Adrenal gland (tissue), 12 donors: ENCODE measurements around the gene MATN1. TPM values are rescaled to one million over a fixed set of nuclear protein-coding genes. Genes with fewer than 3 reads are reported as not detected.

Experiments used
- DNase-seq, 7 donors: peaks; one replicate each; pipeline ENCODE4 v3.0.0-alpha.2; 2019 to 2020
- H3K27ac ChIP-seq, 5 donors: fragments of 200-600 bp; sonication (generic) in 4 of 5; 1 replicate in 3 of 5; 2 replicates in 2 of 5; pipeline versions ENCODE4 v1.5.1 to v1.8.0; 2016 to 2020; ENCODE audit warnings: mild to moderate bottlenecking in 1 of 5
- H3K27me3 ChIP-seq: fragments of 200-600 bp; 2 replicates; pipeline ENCODE4 v1.8.0; 2021
- H3K36me3 ChIP-seq, 2 donors: fragments of 200-600 bp; replicated peaks in 1 of 2; 1 replicate in 1 of 2; 2 replicates in 1 of 2; pipeline versions ENCODE4 v1.5.1 to v1.8.0; 2018 to 2022
- H3K4me1 ChIP-seq, 2 donors: fragments of 200-600 bp; replicated peaks in 1 of 2; 1 replicate in 1 of 2; 2 replicates in 1 of 2; pipeline versions ENCODE4 v1.5.1 to v1.8.0; 2018 to 2021
- H3K4me3 ChIP-seq, 4 donors: fragments of 200-600 bp; sonication (generic) in 3 of 4; one replicate each; pipeline ENCODE4 v1.5.1; 2016 to 2018
- H3K9me3 ChIP-seq, 3 donors: fragments of 200-600 bp; sonication (generic) in 1 of 3; replicated peaks in 1 of 3; 1 replicate in 2 of 3; 2 replicates in 1 of 3; pipeline versions ENCODE4 v1.5.1 to v1.8.0; 2016 to 2021
- POLR2A ChIP-seq, 2 donors: fragments of 450-650 bp; IDR thresholded peaks; one replicate each; pipeline ENCODE4 v1.6.1; 2017; ENCODE audit warnings: antibody characterized with exemption in 2 of 2, mild to moderate bottlenecking in 2 of 2, moderate library complexity in 1 of 2
- WGBS, 4 donors: extraction: QIAGEN DNeasy Blood & Tissue Kit in 2 of 4; methylation state at CpG; one replicate each; pipeline versions ENCODE4 v1.1.5 to v1.1.7; 2013 to 2017; 5-methylcytosine and 5-hydroxymethylcytosine counted together
- intact Hi-C, 2 donors: fragments of 100-400 bp; cut with DNase I; formaldehyde crosslinking; loops; one replicate each; pipeline versions ENCODE4 v1.14.1 to v1.15.0; 2022 to 2023
- polyA plus RNA-seq, 3 donors: library from polyadenylated mRNA; stranded (reverse); fragments of 200-250 nt in 2 of 3; fragments of 350-450 nt in 1 of 3; fragmentation: Illumina TruSeq in 1 of 3; extraction: RNeasy Lipid Tissue Mini Kit (QIAGEN cat#74804) in 1 of 3; gene quantifications; one replicate each; pipeline ENCODE4 v1.2.3, GENCODE V29; 2013 to 2014
- total RNA-seq, 9 donors: library from RNA; depleted of rRNA in 4 of 9; stranded (reverse); fragments of >200 nt in 4 of 9; fragments of 120-200 nt in 1 of 9; fragmentation: NEBNext Ultra II Directional in 1 of 9; extraction: Animal tissue kit (Norgen Biotek cat#: 25700) in 1 of 9; gene quantifications; one replicate each; pipeline versions ENCODE4 v1.1.0 to v1.2.4, GENCODE V29; 2013 to 2023
- TF ChIP-seq, protein P1 (sequence below), 6 experiments: fragments of 450-650 bp in 4 of 6; fragments of 200-600 bp in 2 of 6; sonication (generic) in 1 of 6; IDR thresholded peaks; 1 replicate in 5 of 6; 2 replicates in 1 of 6; pipeline versions ENCODE4 v1.5.1 to v1.8.0; 2016 to 2021; ENCODE audit warnings: antibody characterized with exemption in 6 of 6, mild to moderate bottlenecking in 2 of 6, moderate library complexity in 1 of 6
- donor health status: healthy with polysubstance abuse.
- donor health status: Bipolar disorder and iron deficiency.
- donor health status: DM: yes; HTN: yes; CAD: no.
- donor health status: DM: no; HTN: no; CAD: no.
- donor health status: DM: no; HTN: no; CAD: no.
- donor health status: DM: yes; HTN: yes; CAD: no.

Gene MATN1
- total and polyA plus RNA-seq, 12 donors: 0.05 to 0.55 (median 0.18) TPM; not detected in 6

DNA sequence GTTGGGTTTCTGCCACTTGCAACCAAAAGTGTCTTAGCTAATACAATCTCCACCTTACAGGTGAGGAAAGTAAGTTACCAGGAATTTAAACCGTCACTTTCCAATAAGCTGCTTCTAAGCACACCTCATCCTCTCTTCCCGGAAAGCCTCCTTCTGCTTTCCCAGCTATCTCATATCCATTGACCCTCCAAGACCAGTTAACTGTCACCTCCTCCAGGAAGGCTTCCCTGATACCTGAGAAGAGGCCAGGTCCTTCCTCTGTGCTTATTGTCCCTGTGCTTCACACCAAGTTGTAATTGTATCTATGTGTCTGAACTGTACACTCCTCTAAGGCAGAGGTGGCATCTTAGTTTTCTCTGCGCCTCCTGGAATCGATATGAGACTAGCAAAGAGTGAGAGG lies 11.2 kb upstream of the MATN1 start:
- TF ChIP-seq, protein P1, sequence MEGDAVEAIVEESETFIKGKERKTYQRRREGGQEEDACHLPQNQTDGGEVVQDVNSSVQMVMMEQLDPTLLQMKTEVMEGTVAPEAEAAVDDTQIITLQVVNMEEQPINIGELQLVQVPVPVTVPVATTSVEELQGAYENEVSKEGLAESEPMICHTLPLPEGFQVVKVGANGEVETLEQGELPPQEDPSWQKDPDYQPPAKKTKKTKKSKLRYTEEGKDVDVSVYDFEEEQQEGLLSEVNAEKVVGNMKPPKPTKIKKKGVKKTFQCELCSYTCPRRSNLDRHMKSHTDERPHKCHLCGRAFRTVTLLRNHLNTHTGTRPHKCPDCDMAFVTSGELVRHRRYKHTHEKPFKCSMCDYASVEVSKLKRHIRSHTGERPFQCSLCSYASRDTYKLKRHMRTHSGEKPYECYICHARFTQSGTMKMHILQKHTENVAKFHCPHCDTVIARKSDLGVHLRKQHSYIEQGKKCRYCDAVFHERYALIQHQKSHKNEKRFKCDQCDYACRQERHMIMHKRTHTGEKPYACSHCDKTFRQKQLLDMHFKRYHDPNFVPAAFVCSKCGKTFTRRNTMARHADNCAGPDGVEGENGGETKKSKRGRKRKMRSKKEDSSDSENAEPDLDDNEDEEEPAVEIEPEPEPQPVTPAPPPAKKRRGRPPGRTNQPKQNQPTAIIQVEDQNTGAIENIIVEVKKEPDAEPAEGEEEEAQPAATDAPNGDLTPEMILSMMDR (IDR thresholded peaks at IDR 0.05): no peak
- TF ChIP-seq POLR2A (IDR thresholded peaks at IDR 0.05): no peak
- Histone ChIP-seq H3K27me3 (no peaks in the 10 kb centered on the region), H3K36me3 (peaks cover 0 to 14% of the 10 kb centered on the region in 2 donors), H3K4me3 (no peak overlapping the region), H3K4me1 (no peaks in the 10 kb centered on the region), H3K27ac (no peak overlapping the region), H3K9me3 (no peaks in the 10 kb centered on the region)
- 95 to 99% (median 98%) methylated on average over 4 of the region's 4 CpGs for WGBS, 4 donors
- no peak for DNase-seq
- intact Hi-C loops: no loop called here

DNA sequence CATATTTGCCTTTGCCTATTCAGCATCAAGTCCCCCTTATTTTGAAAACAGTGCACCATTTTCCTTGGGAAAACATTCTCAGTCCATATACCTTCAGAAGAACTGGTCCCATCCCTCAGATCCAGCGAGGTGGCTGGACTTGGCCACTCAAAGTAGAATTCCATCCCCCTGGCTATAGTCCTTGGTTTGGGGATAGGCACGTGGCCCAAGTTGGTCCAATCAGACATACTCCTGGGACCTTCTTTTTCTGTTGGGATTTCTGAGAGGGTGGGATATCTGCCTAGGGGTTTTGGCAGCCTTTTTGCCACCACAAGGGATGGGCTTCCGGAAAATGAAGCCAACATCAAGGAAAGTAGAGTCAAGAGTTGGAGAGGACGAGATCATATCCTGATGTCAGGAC lies 10.7 kb upstream of the MATN1 start:
- intact Hi-C loops: no loop called here
- Histone ChIP-seq H3K27ac (no peak overlapping the region), H3K9me3 (no peaks in the 10 kb centered on the region), H3K36me3 (peaks cover 0 to 9% of the 10 kb centered on the region in 2 donors), H3K4me3 (no peak overlapping the region), H3K4me1 (no peaks in the 10 kb centered on the region), H3K27me3 (no peaks in the 10 kb centered on the region)
- DNase-seq: no peak
- no peak for TF ChIP-seq POLR2A (IDR thresholded peaks at IDR 0.05)
- TF ChIP-seq, protein P1 (IDR thresholded peaks at IDR 0.05): no peak
- WGBS, 4 donors: 90 to 100% (median 91%) methylated on average over 4 of the region's 4 CpGs

DNA sequence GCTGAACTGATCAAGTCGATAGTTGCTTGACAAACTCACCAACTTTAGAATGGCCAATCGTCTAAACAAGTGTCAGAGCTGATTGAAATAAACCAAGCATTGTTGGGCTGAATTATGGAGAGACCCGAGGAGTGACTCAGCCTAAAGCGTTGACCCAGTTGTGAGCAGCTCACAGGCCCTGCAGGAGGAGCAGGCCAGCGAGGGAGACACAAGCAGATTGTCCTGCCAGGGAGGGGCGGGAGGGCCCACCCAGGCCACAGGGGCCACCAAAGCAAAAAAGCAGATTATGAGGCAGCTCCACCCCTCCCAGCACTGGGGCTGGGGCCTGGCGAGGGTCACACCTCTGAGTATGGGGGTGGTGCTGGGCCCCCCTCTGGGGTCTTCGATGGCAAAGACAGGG lies 10.1 kb upstream of the MATN1 start:
- TF ChIP-seq, protein P1 (IDR thresholded peaks at IDR 0.05): no peak
- no peak for TF ChIP-seq POLR2A (IDR thresholded peaks at IDR 0.05)
- WGBS, 4 donors: 50 to 62% (median 56%) methylated on average over 6 to 8 of the region's 8 CpGs
- intact Hi-C loops: no loop called here
- DNase-seq: peak in 3 of 7 donors; percentile 41 to 63 (median 51)
- Histone ChIP-seq H3K27me3 (no peaks in the 10 kb centered on the region), H3K27ac (no peak overlapping the region), H3K4me1 (no peaks in the 10 kb centered on the region), H3K9me3 (no peaks in the 10 kb centered on the region), H3K4me3 (no peak overlapping the region), H3K36me3 (peaks cover 0 to 3% of the 10 kb centered on the region in 2 donors)

DNA sequence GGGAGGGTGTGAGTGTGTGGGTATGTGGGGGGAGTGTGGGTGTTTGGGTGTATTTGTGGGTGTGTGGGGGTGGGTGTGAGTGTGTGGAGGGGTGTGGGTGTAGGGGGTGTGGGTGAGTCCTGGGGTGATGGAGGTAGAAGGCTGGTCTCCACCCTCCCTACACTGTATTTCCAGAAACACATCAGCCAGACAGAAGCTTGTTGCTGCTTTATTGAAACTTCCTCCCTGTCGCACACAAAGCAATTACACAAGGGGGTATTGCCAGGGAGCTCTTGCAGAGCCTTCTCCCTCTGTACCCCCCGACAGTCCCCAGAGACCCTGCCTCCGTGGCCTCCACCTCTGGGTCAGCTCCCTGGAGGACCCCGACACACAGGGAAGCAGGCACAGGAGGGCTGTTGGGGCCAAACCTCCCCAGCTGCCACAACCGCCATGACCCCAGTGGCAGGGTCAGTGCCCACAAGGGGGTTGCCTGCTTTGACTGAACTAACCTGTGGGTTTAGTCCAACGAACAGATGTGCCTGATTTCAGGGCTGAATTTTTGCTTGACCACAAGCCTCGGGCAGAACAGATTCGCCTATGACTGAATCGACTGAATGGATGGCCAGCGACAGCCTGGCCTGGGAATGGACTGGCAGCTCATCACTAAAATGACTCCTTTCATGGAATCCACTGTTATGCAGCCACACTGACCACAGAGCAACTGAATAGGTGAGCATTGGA lies 9.1 kb upstream of the MATN1 start:
- Histone ChIP-seq H3K4me1 (no peaks in the 10 kb centered on the region), H3K9me3 (no peaks in the 10 kb centered on the region), H3K27me3 (no peaks in the 10 kb centered on the region), H3K4me3 (no peak overlapping the region), H3K27ac (no peak overlapping the region), H3K36me3 (no peaks in the 10 kb centered on the region)
- TF ChIP-seq, protein P1 (IDR thresholded peaks at IDR 0.05): no peak
- no peak for TF ChIP-seq POLR2A (IDR thresholded peaks at IDR 0.05)
- DNase-seq: no peak
- 63 to 81% (median 78%) methylated on average over 4 to 10 of the region's 10 CpGs for WGBS, 4 donors
- intact Hi-C loops: no loop called here
